Activated CD4-positive, alpha-beta T cell treated with anti-CD3 and anti-CD28 coated beads for 48 hours (primary cell): ENCODE measurements around the gene OR2A25.

Experiments
- DNase-seq: peaks from one replicate; pipeline ENCODE4 v3.0.0-alpha.2; 2020

The OR2A25 gene

DNA sequence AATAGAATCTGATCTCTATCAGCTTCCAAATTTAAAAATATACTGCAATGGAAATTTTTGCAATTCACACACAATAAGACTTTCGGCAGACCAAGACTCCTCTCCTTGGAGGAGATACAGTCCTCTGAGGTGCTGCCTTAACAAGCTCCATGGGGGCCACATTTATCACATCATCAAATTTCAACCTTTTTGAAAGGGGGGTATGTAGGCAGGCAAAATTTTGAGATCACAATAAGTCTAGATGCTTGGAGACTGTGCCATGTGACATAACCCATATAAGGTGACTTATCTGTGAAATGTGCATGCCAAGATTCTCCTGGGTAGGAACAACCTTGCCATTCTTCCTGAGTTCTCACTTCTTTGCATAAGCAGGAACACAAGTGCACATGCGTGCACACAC is 16.4 kb downstream of the OR2A25 start, which contains the start of gene OR2A12:
Gene OR2A12, plus strand, starts transcription at position 301 of the 400 bp plus-strand sequence. CDS start 8,830 bp downstream, outside the sequence.
- DNase-seq: no peak

DNA sequence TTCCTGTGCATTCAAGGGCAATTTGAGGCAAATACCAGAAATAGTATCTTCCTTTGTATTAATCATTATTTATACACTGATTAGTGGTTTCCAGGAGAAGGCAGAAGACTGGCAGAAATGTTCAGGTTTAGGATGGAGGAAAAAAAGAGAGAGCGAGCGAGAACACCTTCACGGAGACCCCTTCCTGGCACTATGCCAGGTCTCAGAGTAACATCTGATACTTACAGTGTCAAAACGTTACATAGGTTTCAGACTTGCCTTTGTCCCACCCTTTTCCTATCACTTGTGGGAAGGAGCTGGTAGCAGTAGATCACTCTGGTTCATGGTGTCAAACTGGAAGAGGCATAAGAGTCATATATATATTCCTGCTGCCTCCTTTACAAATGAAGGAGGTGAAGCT is 17.1 kb downstream of the OR2A25 start:
- no peak for DNase-seq

DNA sequence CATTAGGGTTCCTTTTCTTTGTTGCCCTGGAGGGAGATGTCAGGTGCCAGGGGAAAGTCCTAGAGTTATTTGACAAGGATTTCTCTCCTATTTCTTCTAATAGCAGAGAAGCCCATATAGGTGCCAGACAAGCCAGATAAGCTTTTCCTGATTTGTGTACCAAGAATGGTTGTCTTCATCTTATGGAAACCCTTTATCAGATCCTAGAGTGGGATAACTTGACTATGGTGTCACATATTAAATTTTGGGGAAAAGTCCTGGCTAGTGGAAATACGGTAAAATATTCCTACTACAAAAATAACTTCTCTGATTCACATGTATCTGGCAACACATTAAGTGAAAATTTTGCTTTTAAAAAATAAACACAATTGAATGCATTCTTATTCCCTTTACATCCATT is 17.6 kb downstream of the OR2A25 start:
- no peak for DNase-seq

DNA sequence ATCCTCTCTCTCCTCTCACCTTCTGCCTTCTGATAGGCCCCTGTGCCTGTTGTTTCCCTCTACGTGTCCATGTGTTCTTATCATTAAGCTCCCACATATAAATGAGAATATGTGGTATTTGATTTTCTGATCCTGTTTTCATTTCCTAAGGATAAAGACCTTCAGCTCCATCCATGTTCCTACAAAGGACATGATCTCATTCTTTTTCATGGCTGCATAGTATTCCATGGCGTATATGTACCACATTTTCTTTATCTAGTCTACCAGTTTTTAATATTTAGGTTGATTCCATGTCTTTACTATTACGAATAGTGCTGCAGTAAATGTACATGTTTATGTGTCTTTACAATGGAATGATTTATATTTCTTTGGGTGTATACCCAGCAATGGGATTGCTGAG is 21.1 kb downstream of the OR2A25 start:
- no peak for DNase-seq

DNA sequence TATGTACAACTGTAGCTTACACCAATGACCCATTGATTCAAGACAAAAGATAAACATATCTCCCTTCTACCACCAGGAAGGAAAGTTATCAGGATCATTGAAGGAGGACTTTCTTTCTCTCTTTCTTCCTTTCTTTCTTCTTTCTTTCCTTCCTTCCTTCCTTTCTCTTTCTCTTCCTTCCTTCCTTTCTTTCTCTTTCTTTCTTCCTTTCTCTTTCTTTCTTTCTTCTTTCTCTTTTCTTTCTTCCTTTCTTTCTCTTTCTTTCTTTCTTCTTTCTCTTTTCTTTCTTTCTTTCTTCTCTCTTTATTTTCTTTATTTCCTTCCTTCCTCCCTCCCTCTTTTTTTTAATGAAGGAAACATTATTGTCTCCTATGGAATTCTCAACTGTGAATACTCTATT is 29.2 kb downstream of the OR2A25 start:
- DNase-seq: no peak

DNA sequence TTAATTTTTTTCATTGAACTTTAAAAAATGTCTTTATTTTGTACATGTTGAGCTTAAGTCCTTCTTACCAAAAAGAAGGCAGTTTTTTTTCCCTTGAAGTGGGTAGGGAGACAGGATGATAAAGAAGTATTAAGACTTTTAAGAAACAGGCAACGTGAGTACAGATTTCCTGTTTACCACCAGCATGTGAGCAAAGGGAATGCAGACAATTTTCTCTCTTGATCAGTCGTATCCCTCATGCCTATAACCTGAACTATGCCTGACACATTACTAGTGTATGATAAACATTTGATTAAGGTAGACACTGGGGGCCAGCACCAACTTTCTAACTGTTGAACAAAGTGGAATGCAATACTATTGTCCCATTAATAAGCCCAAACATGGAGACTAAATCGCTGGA is 31.0 kb downstream of the OR2A25 start:
- no peak for DNase-seq

DNA sequence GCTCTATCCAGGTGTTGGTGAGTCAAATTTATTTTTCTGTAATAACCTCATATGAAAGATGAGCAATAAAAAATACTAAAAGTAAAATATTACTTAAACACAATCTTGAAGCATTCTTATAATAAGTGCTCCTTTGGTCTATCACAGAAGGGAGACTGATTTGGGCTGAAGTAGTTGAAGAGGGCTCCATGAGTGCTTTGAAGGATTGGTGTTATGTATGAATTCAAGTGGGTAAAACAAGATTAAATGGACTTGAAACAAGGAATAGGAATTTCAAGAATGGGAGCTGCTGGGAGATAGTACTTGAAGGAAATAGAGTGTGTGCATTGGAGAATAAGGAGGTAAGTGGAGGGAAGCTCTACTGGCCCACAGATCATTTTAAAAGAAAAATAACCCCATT is 32.4 kb downstream of the OR2A25 start:
- DNase-seq: no peak

DNA sequence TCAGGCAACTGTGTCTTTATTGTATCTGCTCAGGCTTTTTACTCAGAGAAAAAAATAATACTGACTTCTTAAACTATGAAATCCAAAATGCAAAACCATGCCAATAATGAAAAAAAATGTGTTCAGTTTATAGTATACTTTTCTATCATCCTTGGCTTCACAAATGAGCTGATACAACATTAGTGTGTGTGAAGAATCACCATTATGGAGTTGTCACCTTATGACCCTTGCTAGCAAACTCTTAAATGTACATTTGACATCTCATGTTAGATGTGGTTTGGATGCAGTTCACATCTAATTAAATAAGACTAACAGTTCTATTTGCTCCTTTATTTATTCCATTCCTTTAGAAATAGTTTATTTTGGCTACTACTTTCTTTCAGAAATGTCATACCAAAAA is 35.6 kb downstream of the OR2A25 start:
- DNase-seq: no peak

DNA sequence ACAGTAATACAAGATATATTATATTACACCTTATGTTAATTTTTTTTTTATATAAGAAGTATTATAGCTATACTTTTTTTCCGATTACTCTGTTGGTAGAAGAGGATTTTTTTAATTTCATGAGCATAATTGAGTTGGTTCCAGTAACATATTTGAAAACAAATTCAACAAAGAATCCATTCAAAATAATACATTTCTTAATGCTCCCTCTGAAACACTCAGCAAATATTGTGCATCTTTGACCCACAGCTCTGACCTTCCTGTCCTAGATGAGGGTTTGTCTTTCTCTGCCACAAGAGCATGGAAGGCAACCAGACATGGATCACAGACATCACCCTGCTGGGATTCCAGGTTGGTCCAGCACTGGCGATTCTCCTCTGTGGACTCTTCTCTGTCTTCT is 39.7 kb downstream of the OR2A25 start, which contains the start of gene OR2A2:
Gene OR2A2, plus strand, starts transcription at position 301 of the 400 bp plus-strand sequence. Its CDS starts 0 bp downstream, at position 301.
- no peak for DNase-seq

DNA sequence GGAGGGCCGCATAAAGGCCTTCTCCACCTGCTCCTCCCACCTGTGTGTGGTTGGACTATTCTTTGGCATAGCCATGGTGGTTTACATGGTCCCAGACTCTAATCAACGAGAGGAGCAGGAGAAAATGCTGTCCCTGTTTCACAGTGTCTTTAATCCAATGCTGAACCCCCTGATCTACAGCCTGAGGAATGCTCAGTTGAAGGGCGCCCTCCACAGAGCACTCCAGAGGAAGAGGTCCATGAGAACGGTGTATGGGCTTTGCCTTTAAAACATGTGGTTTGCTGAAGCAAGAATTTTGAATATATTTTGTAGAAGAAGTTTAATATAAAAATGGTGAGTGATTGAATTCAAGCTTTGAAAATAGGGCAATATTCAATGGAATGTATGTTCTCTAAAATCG is 40.7 kb downstream of the OR2A25 start:
- no peak for DNase-seq

DNA sequence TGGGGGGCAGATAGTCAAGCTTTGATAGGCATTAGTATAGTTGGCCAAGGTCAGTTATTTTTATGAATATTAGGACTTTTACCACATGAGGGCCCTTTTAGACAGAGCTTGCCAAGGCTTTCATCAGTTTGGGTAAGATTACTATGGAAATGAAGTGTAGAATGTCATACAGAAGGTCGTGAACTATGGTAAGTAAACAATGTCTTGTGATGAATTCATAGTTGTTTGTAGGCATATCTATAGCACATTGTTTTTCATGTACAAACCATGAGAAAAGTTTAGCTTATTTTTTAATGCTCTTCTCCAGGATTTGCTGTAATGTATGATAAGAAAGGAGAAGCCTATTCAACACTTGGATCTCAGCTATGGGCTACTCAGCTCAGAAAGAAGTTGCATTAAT is 44.0 kb downstream of the OR2A25 start:
- no peak for DNase-seq

DNA sequence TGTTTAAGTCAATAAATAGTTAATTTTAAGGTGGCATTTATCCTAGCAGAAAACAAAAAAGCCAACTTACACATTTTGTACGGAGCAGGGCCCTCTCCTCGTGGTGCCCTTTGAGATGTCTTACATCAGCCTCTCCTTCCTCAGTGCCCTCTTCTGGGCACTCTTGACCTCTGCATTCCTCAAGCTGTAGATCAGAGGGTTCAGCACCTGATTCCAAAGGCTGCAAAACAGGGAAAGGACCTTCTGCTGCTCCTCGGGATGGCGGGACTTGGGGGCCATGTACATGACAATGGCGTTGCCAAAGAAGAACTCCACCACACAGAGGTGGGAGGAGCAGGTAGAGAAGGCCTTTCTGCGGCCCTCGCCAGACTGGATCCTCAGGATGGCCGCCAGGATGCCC is 48.7 kb downstream of the OR2A25 start:
- no peak for DNase-seq

DNA sequence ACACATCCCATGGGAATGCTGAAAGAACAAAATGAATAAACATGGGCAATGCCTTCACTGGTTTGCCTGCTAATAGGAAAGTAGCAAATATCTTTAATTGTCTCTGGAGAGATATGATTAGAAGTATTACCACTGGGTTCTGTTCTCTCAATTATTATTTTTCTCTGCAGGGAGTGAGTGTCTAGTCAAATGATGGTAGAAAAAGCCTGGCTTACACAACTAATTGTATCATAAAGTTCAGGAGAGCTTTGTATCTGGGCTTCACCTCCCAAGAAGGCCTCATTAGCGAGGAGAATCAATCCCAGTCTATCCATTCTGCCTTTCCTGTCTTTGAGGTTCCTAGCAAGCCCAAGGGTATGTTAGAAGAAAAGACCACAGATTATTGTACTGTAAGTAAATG is 53.3 kb downstream of the OR2A25 start, which contains the start of gene OR2A14:
Gene OR2A14, plus strand, starts transcription at position 301 of the 400 bp plus-strand sequence. CDS start 5,937 bp downstream, outside the sequence.
- no peak for DNase-seq
